ENCODE data around the gene RPUSD3.

GRCh38 chr3:9795207-9795606 is 48.6 kb downstream of the RPUSD3 start:
- TF ChIP-seq EZH2 (IDR thresholded peaks at IDR 0.05; ENCODE audit: low read depth) (no peak), CTCF (conservative IDR thresholded peaks at IDR 0.05) (no peak)
